Fibroblast of pulmonary artery (primary cell): ENCODE results near the gene ROCK2.

Experiments
- DNase-seq: peaks from one replicate; pipeline ENCODE4 v3.0.0-alpha.2; 2010; ENCODE audit warnings: low read depth
- H3K4me3 ChIP-seq: replicated peaks from 2 replicates; pipeline ENCODE4 v1.5.1; 2011; ENCODE audit warnings: low read depth, mild to moderate bottlenecking, control low read depth, low read length, moderate library complexity
- CTCF ChIP-seq: IDR thresholded peaks from 2 replicates; pipeline ENCODE4 v1.5.1; 2011; ENCODE audit warnings: mild to moderate bottlenecking, control low read depth, low read length, inconsistent platforms; ENCODE audit errors: missing control alignments

The ROCK2 gene

GRCh38 chr2:11160256-11160655, 184.2 kb downstream of the ROCK2 start:
- DNase-seq, result no peak
- TF ChIP-seq CTCF, result no peak
- no peak overlapping the region for H3K4me3 ChIP-seq

- no peak for DNase-seq
- no peak for TF ChIP-seq CTCF
Measured at GRCh38 chr2:11159574-11160170, 184.8 kb downstream of the ROCK2 start.

GRCh38 chr2:11158916-11159573, 185.4 kb downstream of the ROCK2 start:
- DNase-seq, result no peak
- H3K4me3 ChIP-seq, result no peak overlapping the region
- no peak for TF ChIP-seq CTCF

More at GRCh38 chr2:11159574-11160170, 184.8 kb downstream of the ROCK2 start:
- no peak overlapping the region for H3K4me3 ChIP-seq

- no peak for DNase-seq
- no peak for TF ChIP-seq CTCF
- no peak overlapping the region for H3K4me3 ChIP-seq
Measured at GRCh38 chr2:11157731-11158130, 186.7 kb downstream of the ROCK2 start.

GRCh38 chr2:11157296-11157695, 187.1 kb downstream of the ROCK2 start:
- TF ChIP-seq CTCF, result no peak
- no peak for DNase-seq
- H3K4me3 ChIP-seq, result no peak overlapping the region

- no peak overlapping the region for H3K4me3 ChIP-seq
- TF ChIP-seq CTCF, result no peak
- no peak for DNase-seq
Measured at GRCh38 chr2:11156396-11157075, 187.9 kb downstream of the ROCK2 start.
